Measurements from ENCODE around the gene ATP11A.
"Not testable (repeated sequence)": the region's sequence is repeated elsewhere in the genome, so short reads cannot be mapped to it uniquely, and the experiment has no call there.

The ATP11A gene

DNA sequence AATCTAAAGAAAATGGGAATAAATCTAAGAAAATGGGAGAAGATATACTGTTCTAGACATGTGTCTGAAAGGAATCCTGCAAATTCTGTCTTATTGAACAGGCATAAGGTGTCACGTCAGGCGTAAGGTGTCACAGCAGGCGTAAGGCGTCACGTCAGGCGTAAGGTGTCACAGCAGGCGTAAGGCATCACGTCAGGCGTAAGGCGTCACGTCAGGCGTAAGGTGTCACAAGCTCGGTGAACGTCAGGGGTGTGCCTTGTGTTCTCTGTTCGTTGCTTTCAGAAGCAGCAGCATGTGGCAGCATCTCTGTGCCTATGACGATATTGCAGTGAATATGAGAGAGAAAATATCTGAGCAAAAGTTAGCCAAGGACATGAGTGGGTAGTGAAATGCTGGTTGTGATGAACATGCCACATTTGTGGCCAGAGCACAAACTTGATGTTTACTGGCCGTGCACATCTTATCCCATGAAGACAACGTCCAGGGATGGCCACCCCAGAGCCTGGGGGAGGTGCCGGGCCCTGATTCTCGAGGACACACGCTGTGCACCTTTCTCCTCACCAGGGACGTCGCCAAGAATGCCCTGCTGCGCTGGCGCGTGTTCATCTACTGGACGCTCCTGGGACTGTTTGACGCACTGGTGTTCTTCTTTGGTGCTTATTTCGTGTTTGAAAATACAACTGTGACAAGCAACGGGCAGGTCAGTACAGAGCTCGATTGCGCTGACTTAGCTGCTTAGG is 172.2 kb downstream of the ATP11A start:
- DNase-seq (ENCODE audit: low read depth): no peak

DNA sequence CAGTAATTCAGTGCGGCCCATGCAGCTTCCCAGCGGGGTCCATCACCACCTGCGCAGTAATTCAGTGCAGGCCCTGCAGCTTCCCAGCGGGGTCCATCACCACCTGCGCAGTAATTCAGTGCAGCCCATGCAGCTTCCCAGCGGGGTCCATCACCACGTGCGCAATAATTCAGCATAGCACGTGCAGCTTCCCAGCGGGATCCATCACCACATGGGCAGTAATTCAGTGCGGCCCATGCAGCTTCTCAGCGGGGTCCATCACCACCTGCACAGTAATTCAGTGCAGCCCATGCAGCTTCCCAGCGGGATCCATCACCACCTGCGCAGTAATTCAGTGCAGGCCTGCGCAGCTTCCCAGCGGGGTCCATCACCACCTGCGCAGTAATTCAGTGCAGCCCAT is 173.5 kb downstream of the ATP11A start:
- DNase-seq (ENCODE audit: low read depth): not testable (repeated sequence)

DNA sequence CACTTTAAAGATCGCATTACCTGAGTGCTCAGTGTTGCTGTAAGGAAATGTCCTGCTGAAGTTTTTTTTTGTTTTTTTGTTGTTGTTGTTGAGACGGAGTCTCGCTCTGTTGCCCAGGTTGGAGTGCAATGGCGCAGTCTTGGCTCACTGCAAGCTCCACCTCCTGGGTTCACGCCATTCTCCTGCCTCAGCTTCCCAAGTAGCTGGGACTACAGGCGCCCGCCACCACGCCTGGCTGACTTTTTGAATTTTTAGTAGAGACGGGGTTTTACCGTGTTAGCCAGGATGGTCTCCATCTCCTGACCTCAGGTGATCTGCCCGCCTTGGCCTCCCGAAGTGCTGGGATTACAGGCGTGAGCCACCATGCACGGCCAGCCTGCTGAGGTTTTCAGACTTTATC is 175.6 kb downstream of the ATP11A start:
- DNase-seq (ENCODE audit: low read depth): not testable (repeated sequence)

DNA sequence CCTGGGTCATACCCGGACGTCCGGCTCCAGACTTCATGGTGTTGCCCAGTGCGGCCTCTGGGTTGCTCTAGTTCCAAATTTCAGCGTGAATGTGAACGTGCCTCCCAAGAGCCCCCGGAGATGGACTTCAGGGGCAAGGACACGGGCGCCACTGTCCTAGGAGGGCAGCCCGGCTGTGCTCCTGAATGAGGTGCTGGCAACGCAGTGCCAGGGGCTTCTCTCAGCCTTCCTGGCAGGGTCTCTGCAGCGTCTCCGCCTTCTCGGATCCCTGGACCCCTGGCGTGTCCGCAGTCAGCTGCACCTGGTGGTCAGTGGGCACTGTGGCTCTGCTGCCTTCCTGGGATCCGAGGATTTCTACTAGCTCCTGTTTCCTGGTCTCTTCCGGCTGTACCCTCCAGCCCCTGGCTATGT is 177.5 kb downstream of the ATP11A start:
- no peak for DNase-seq (ENCODE audit: low read depth)

DNA sequence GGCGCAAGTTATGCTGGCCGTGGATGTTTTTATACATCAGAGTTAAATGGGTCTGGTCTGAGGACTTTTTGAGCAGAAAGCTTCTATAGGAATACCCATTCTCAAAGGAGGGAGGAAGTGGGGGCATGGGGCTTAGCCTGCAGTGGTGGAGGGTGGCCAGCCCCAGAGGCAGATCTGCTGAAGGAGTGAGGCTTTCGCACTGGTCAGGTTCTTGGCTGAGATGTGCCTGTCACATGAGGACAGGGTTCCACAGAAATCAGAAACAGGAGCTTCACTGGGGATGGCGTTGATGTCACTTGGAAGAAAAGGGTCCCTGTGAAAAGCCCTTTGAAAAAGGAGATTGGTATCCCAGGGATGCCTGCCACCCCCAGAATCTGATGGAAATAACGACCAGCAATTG is 178.5 kb downstream of the ATP11A start:
- no peak for DNase-seq (ENCODE audit: low read depth)

DNA sequence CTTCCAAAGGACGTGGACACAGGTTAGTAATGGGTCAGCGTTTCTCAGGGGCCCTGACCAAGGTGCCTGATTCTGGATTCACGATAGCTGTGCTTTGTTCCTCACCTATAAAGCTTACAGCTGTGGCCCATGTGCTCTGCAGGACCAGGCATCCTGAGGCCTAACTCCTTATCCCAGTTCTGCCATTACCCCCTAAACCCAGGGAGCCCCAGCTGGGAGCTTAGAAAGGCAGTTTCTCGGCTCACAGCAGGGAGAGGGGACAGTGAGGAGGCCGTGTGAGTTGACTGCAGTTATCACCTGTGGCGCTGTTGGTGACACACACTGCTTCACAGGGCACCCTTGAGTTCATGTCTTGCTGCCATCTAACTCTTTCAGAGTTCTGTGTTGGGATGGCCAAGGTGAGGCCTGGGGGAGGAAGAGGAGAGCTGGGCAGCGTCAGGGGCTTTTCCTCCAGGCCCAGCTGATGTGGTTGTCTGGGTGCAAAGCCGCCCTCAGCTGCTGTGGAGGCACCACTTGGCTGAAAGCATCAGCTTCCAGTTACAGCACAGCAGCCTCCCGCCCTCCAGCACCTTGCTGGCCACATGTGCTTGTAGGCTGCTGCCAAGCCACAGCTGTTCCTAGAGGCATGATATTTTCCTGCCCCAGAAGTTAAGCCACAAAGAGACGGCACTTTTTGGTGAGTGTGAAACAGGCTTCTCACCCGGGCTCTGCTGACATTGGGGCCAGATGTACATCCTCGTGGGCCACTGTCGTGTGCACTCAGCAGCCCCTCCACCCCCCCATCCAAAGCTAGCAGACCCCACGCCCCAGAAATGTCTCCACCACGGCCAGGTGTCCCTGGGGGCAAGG is 179.6 kb downstream of the ATP11A start:
- DNase-seq (ENCODE audit: low read depth): no peak

DNA sequence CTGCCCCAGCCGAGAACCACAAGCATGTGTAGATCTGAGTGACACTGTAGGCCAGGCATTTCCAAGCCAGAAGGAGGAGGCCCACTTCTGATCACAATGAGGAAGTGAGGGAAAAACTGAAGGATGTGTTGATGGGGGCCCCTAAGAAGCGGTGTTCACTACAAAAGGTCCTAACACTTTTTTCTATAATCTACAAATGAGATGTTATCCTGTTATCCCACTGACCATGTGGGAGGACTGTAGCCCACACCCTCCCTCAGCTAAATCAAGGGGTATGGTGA is 180.2 kb downstream of the ATP11A start:
- no peak for DNase-seq (ENCODE audit: low read depth)

DNA sequence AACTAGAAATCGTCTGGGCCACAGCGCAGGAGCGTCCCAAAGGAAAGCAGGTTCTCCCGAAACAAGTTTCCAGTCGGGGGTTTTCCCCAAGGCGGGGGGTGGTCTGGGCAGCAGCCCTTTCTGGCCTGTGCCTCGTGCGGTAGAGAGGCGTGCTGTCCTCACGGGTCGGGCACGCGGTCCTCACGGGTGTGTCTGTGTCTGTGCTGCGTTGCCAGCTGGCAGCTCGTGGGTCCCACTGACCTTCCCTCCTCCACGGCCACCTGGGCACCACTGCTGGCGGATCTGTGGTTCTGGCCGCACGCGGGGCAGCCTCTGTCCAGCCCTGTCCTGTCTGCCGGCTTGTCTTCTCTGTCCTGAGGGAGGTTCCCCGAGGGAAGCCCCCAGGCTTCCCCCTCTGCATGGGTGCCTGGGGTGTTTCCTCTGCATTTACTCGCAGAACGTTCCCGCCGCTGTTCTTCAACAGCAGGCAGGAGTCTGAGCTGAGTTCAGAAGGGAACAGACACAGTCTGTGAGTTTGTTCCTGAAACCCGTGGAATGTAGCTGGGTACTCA is 181.0 kb downstream of the ATP11A start:
- DNase-seq (ENCODE audit: low read depth): no peak

DNA sequence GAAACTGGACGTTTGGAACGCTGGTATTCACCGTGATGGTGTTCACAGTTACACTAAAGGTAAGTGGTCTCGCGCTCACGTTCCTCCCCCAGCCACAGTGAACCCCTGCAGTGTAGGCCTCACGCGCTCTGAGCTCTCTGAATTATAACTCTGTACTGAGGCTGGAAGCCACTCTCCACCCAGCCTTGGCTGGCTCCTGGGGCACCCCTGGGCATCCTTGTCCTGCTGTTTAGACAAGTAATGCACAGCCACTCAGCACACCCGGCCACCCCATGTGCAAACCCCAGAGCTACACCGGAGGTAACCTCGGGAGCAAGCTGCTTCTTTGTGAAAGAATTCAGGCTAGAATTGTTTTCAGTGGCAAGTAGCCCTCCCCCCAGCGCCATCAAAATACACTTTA is 181.9 kb downstream of the ATP11A start:
- no peak for DNase-seq (ENCODE audit: low read depth)

DNA sequence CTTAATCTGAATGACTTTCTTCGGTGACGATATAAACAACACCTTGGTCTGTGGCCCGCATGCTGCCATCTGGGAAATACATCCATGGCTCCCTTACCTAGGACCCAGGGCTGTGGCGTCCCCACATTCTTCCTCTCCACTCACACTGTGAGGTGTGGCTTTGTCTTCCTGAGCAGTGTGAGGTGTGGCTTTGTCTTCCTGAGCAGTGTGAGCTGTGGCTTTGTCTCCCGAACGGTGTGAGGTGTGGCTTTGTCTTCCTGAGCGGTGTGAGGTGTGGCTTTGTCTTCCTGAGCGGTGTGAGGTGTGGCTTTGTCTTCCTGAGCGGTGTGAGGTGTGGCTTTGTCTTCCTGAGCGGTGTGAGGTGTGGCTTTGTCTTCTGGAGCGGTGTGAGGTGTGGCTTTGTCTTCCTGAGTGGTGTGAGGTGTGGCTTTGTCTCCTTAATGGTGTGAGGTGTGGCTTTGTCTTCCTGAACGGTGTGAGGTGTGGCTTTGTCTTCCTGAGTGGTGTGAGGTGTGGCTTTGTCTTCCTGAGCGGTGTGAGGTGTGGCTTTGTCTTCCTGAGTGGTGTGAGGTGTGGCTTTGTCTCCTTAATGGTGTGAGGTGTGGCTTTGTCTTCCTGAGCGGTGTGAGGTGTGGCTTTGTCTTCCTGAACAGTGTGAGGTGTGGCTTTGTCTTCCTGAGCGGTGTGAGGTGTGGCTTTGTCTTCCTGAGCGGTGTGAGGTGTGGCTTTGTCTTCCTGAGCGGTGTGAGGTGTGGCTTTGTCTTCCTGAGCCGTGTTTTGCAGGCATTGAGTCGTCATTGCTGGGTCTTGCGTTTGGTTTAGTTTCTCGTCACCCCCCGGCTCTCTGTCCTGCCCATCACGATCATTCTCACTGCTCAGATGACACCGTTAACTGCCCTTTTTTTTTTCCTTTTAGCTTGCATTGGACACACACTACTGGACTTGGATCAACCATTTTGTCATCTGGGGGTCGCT is 183.1 kb downstream of the ATP11A start:
- peak; percentile 4 for DNase-seq (ENCODE audit: low read depth)

DNA sequence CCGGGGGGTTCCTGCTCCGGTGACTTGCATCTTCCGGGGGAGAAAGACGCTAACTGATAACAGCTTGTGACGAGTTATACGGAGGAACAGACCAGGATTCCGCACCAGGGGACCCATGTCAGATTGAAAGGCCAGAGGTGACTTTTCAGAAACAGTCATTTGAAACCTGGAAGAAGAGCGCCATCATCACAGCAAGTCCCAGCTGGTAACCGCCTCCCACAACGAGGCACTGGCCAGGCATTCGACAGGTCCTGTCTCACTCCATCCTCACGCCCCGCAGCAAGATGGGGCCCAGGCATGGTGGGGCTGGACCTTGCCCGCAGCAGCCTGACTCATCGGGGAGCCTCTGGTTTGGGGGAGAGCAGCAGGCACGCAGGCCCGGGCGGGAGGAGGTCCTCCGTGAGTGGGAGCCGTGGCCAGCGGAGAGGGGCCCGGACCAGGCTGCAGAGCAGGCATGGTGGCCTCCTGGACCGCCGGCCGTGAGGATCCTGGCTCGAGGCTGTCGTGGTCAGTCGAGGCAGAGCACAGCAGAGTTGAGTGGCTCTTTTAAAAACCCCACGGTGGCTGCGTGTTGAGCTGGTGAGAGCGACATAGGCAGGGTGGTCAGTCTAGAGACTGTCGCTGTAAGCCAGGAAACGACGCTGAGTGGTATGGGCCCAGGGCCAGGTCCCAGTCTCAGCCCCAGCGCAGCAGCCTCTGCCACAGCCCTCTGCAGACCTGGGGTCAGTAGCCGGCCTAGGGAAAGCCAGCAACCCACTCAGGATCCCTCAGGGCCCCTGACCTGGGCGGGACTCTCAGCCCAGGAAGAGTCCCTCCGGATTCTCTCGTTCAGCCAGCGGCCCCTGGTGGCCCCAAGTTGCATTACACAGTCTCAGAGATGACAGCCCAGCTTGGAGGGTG is 184.3 kb downstream of the ATP11A start:
- peak; percentile 55 for DNase-seq (ENCODE audit: low read depth)

DNA sequence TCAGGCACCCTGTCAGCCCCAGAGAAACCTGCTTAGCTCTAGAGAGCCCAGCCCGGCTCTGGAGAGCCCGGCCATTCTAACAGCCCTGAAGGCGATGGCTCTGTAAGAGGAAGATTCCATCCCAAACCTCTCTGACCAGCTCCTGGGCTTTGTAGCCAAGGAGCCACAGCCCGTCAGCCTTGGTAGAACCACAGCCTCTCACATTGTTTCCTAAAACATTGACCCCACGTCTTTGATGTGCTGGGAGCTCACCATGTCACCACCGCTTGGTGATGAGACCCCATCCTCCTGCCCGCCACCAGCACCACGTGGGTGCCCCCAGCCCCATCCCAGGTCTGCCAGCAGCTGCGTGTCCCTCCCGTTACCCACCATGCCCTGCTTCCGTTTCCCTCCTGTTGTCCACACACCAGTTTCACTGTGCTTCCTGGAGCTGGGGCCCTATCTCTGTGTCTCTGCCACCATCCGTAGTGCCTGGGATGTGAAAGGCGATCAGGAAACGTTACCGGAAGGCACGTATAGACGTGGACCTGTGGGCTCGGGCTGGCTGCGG is 185.0 kb downstream of the ATP11A start:
- DNase-seq (ENCODE audit: low read depth): no peak

DNA sequence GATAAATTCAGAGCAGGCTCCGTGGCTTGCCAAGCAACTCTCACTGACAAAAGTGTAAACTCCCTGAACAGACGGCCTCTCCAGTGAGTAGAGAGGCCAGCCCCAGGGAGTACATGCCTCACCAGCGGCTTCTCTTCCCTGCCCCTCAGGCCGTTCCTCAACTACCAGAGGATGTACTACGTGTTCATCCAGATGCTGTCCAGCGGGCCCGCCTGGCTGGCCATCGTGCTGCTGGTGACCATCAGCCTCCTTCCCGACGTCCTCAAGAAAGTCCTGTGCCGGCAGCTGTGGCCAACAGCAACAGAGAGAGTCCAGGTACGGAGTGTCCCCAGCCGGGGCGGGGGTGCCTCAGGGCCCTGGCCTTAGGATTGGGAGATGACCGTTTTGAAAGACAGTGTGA is 185.8 kb downstream of the ATP11A start:
- no peak for DNase-seq (ENCODE audit: low read depth)

DNA sequence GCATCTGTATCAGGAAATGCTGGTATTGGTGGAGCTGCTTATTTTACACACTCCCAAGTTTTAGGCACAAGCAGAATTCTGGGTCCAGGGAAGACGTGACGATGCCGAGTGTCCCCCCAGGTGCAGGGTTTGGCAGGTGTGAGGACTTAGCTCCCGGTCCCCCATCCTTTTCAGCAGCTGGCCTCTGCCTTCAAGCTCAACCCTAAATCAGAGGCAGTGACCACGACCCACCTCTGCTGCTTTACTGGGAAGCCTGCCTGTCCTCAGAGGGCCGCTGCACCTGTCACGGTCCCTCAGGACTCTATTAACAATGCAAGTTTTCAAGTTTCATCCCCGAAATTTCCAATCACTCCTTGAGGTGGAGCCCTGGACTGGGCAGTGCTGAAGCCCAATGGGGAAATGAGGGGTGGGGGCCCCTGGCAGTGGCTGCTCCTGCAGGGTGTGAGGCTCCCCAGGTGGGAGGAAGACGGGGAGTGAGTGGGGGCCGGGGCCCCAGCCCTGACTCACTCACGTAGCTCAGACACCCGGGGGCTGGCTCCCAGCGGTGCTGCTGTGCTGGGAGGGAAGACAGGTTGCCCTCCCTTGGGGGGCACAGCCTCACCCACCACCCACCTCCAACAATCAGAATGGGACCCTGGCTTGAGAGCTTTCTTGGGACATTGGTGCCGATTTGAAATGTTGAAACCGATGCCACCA is 186.6 kb downstream of the ATP11A start:
- DNase-seq (ENCODE audit: low read depth): no peak

DNA sequence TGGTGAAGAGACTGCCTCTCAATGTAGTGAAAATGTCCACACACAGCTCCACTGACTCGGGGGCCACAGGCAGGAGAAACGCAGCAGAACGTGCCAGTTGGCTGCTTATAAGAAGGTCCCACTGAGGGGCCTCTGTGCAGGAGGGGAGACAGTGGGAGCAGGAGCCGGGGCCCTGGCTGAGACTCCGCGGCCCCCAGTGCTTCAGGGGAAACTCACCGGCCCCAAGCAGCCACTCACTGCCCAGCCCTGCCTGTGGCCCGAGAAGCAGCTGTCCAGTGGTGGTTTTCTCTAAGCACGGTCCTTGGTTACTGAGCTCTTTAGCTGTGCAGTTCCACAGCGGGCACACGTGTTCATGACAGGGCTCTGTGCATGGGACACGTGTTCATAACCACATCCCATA is 187.2 kb downstream of the ATP11A start:
- DNase-seq (ENCODE audit: low read depth): no peak

DNA sequence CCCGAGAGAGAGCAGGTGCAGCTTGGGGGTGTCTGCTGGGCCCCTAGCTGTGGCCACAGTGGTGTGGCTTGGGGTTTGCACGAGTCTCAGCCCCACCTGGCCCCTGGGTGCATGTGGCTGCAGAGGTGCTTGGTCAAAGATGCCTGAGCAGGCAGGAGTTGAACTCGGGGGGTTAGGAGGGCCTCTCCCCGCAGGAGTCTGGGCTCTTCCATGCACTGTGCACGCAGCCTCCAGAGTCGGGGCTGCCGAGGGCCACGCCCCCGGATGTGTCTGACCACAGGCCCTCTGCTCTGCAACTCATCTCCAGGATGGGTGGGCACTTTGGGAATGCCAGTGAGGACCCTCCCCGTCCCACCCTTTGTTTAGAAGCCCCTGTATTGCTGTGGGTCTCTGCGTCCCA is 187.7 kb downstream of the ATP11A start:
- no peak for DNase-seq (ENCODE audit: low read depth)

DNA sequence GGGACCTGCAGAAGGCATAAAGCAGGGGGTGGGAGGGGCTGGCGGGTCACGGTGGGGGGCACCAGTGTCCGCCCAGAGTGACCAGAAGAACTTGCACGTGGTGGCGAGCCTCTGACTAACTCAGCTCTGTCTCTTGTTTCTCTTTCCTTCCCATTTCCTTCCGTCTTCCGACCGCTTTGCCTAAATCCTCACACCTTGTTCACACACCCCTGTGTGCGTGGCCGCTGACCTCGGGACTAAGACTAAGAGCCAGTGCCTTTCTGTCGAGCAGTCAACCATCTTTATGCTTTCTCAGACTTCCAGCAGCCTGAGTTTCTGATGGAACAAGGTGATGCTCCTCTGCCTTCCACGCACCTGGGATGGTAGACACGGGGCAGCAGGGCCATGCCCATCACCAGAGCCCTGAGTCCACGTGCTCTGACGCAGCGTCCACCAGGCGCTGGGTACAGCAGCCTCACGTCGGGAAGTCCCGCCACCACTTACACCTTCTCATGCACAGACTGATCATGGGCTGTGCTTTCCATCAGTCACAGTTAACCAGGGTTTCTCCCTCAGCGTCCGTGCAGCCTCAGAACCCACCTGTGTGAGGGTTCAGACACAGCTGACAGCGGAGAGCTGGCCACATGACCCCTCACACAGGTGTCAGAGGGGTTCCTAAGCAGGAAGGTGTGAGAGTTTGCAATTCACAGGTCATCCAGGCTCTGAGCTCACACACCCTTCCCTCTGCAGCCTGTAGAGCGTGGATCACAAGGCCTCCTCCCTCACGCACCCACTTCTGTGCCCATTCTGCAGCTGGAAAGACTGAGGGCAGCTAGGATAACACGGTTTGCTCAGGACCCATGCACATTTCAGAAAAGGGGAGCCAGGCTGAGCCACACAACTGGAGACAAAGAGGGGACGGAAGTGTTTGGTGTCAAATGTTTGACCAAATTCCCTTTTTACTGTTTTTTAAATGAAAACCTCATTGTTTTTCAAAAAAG is 188.4 kb downstream of the ATP11A start:
- no peak for DNase-seq (ENCODE audit: low read depth)

DNA sequence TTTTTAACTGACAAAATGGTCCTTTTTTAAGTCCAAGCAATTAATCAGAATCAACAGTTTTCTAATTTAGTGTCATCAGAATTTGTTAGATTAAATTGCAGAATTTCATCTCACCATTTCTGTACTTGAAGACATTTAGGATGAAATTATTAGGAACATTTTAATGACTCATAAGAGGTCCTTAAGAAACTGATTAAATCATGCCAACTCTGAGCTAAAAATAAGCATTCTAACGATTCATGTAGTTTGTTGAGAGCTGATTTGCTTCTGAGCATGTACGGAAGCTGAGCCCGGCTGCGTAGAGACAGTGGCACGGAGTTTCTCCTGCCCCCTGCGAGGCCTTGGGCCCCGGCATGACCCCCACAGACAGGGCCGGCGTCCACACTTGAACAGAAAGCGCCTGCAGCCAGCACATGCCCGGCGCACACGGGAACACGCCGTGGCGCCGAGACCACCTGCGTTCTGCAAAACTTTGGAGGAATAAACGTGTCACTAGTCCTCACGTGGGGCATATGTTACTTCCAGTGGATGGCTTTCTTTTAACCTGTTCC is 189.5 kb downstream of the ATP11A start:
- no peak for DNase-seq (ENCODE audit: low read depth)

DNA sequence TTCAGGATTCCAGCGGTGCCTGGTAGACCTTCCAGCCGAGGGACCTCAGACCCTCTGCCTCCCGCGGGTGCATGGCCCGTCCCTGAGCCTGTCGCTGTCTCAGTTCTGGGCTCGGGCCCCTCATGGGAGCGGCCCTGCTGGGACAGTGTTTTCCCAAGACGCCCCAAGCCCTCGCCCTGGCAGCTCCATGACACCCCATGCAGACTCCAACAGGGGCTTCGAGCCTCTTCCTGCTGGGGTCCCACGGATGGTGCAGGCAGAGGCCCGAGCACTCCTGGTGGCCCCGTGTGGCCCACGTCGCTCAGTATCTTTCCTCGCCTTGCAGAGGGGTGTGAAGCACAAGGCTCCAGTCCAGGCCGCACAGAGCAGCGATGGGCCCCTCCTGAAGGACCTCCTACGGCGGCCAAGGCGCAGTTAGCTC is 190.4 kb downstream of the ATP11A start:
- DNase-seq (ENCODE audit: low read depth): no peak

Data from activated T-cell treated with anti-CD3 and anti-CD28 coated beads for 24 hours (primary cell).